Omental fat pad (tissue), 4 donors: ENCODE results near the gene CNTNAP2. TPM values are rescaled to one million over a fixed set of nuclear protein-coding genes. Genes with fewer than 3 reads are reported as not detected.

Source experiments
- ATAC-seq: fragments of 150-250 bp; one replicate; pipeline ENCODE4 v1.9.1; 2016; ENCODE audit warnings: mild to moderate bottlenecking, moderate library complexity; ENCODE audit not compliant: low FRiP score
- DNase-seq: peaks from one replicate; pipeline ENCODE4 v3.0.0-alpha.2; 2019; ENCODE audit warnings: low spot score
- CTCF ChIP-seq, 3 donors: fragments of 450-650 bp; IDR thresholded peaks; one replicate each; pipeline ENCODE4 v1.5.1; 2016 to 2017; ENCODE audit warnings: antibody characterized with exemption in 3 of 3, mild to moderate bottlenecking in 3 of 3, moderate library complexity in 2 of 3
- total RNA-seq, 4 donors: library from RNA; depleted of rRNA; stranded (reverse); fragments of >200 nt; gene quantifications; one replicate each; pipeline ENCODE4 v1.1.0, GENCODE V29; 2016

The CNTNAP2 gene
- total RNA-seq, 4 donors from 2014 or later, result 0.38 to 1.5 (median 1.1) TPM; not detected in 1

DNA sequence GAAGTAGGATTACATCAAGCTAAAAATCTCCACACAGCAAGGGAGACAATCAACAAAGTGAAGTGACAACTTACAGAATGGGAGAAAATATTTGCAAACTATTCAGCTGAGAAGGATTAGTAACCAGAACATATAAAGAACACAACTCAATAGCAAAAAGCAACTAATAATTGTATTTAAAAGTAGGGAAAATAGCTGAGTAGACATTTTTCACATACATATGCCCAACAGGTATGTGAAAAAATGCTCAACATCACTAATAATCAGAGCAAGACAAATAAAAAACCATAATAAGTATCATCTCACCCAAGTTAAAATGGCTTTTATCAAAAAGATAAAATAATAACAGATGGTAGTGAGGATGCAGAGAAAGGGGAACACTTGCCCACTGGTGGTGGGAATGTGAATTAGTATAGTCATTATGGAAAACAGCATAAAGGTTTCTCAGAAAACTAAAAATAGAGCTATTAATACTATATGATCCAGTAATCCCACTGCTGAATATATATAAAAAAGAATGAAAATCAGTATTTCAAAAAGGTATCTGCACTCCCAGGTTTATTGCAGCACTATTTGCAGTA lies 1689.5 kb downstream of the CNTNAP2 start:
- no peak for ATAC-seq
- TF ChIP-seq CTCF (IDR thresholded peaks at IDR 0.05), result no peak
- no peak for DNase-seq

- DNase-seq (no peak), ATAC-seq (no peak)
- no peak for TF ChIP-seq CTCF (IDR thresholded peaks at IDR 0.05)
Observed at GRCh38 chr7:147809786-147810185, 1693.2 kb downstream of the CNTNAP2 start.

GRCh38 chr7:147810269-147810668 lies 1693.7 kb downstream of the CNTNAP2 start:
- TF ChIP-seq CTCF (IDR thresholded peaks at IDR 0.05), result no peak
- DNase-seq (no peak), ATAC-seq (no peak)

- no peak for TF ChIP-seq CTCF (IDR thresholded peaks at IDR 0.05)
- DNase-seq, result no peak
- no peak for ATAC-seq
Observed at GRCh38 chr7:147811923-147812322, 1695.3 kb downstream of the CNTNAP2 start.

DNA sequence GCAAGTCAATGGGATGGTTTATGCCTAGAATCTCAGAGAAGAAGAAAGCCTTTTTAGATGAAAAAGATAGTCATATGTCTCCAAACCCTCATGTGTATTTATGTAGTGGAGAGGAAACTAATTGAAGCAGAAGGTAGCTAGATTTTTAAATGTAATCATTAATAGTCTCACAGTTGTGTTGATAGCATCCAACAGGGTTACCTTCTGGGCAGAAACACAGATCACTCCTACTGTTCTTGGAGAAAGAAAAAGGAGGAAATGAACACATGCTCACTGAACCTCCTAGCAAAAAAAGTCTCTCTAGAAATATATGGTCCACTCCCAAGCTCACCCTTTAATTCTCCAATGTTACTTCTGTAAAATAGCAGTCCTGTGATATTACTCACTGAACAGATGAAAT lies 1696.7 kb downstream of the CNTNAP2 start:
- TF ChIP-seq CTCF (IDR thresholded peaks at IDR 0.05), result no peak
- no peak for DNase-seq
- ATAC-seq, result no peak

DNA sequence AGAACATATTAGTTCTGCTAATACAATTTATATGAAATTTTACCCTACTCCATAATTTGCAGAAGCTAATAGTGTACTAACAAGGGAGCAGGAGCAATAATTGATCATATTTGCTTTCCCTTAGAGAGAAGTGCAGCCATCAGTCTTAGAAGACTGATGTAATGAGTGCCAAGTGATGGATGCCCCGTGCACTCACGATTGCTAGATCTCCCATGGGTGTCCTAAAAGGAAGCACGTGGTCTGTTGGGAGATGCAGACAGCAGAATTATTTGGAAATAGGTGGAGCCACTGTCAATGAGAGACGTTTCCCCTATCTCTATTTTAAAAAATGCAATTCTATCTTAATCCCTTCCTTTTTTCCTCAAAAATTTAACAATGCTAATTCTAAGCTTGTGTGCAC lies 1701.7 kb downstream of the CNTNAP2 start:
- DNase-seq (no peak), ATAC-seq (no peak)
- no peak for TF ChIP-seq CTCF (IDR thresholded peaks at IDR 0.05)

DNA sequence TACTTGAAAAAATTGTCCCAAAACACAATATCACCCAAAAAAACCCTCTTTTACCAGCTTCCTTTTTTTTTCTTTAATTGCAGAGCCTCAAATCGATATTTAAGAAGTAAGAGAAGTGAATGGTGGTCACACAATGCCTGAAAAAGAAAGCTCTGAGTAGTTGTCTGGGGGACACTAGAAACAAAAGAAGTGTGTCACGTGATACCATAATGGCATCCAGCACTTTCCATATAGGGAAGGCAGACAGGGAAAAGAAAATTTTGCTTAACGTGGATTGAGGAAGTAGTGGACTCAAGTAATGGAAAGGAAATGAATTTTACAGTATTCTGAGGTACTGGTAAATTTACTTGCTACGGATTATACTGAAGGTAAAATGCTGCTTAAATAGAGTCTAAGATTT lies 1708.1 kb downstream of the CNTNAP2 start:
- DNase-seq (no peak), ATAC-seq (no peak)
- TF ChIP-seq CTCF (IDR thresholded peaks at IDR 0.05), result no peak
